Smooth muscle cell (in vitro differentiated cells): ENCODE measurements around the gene ALX4. TPM values are rescaled to one million over a fixed set of nuclear protein-coding genes. Genes with fewer than 3 reads are reported as not detected.

Experiments used
- DNase-seq: peaks from one replicate; lab custom pipeline; 2025; ENCODE audit not compliant: unreplicated experiment; lab: John Stamatoyannopoulos, UW
- H2AFZ ChIP-seq: fragments of 200-600 bp; sonication (generic); 2 replicates; pipeline ENCODE4 v1.6.0; 2016; ENCODE audit warnings: antibody characterized with exemption, low read depth, mild to moderate bottlenecking
- H3F3A ChIP-seq: fragments of 200-600 bp; sonication (generic); 2 replicates; pipeline ENCODE4 v1.6.0; 2017; ENCODE audit warnings: antibody characterized with exemption, low read depth
- H3K27ac ChIP-seq: fragments of 200-600 bp; sonication (generic); 2 replicates; pipeline ENCODE4 v1.5.1; 2016; ENCODE audit warnings: low read depth, mild to moderate bottlenecking
- H3K27me3 ChIP-seq: fragments of 200-600 bp; sonication (generic); 2 replicates; pipeline ENCODE4 v1.6.1; 2016; ENCODE audit warnings: low read depth, mild to moderate bottlenecking
- H3K36me3 ChIP-seq: fragments of 200-600 bp; sonication (generic); 2 replicates; pipeline ENCODE4 v1.5.1; 2016; ENCODE audit warnings: low read depth
- H3K4me1 ChIP-seq: fragments of 200-600 bp; sonication (generic); 2 replicates; pipeline ENCODE4 v1.5.1; 2016; ENCODE audit warnings: low read depth
- H3K4me2 ChIP-seq: fragments of 200-600 bp; sonication (generic); 2 replicates; pipeline ENCODE4 v1.6.0; 2016; ENCODE audit warnings: mild to moderate bottlenecking
- H3K4me3 ChIP-seq: fragments of 200-600 bp; sonication (generic); 2 replicates; pipeline ENCODE4 v1.5.1; 2016; ENCODE audit warnings: mild to moderate bottlenecking
- H3K79me2 ChIP-seq: fragments of 200-600 bp; sonication (generic); 2 replicates; pipeline ENCODE4 v1.6.0; 2016; ENCODE audit warnings: low read depth, mild to moderate bottlenecking
- H3K9ac ChIP-seq: fragments of 200-600 bp; sonication (generic); 2 replicates; pipeline ENCODE4 v1.6.0; 2016; ENCODE audit warnings: low read depth
- H3K9me3 ChIP-seq: fragments of 200-600 bp; sonication (generic); replicated peaks from 2 replicates; pipeline ENCODE4 v1.5.1; 2016; ENCODE audit warnings: low read depth
- H4K20me1 ChIP-seq: fragments of 200-600 bp; sonication (generic); 2 replicates; pipeline ENCODE4 v1.6.0; 2016; ENCODE audit warnings: low read depth
- CTCF ChIP-seq: fragments of 200-600 bp; sonication (generic); IDR thresholded peaks from 2 replicates; pipeline ENCODE4 v1.5.1; 2017; ENCODE audit warnings: borderline replicate concordance, mild to moderate bottlenecking, antibody characterized with exemption; ENCODE audit not compliant: insufficient read depth, poor library complexity, severe bottlenecking
- WGBS: methylation state at CpG from one replicate; pipeline ENCODE4 v1.1.7; 2016; ENCODE audit warnings: low lambda C conversion rate; 5-methylcytosine and 5-hydroxymethylcytosine counted together
- polyA plus RNA-seq: library from polyadenylated mRNA; unstranded; fragments of >200 nt; fragmentation: Nextera tagmentation; extraction: Ambion mirVana; gene quantifications from 2 replicates; pipeline ENCODE4 v1.2.1, GENCODE V29; 2016
- total RNA-seq: library from RNA; depleted of rRNA; stranded (reverse); fragments of >200 nt; gene quantifications from 2 replicates; pipeline ENCODE4 v1.2.3, GENCODE V29; 2014

Gene ALX4
- total and polyA plus RNA-seq, 2 experiments from 2014 or later: not detected

- DNase-seq: no peak
- H3K4me1 ChIP-seq: no peaks in the 10 kb centered on the region
- no peak for TF ChIP-seq CTCF
- H3K9me3 ChIP-seq: no peaks in the 10 kb centered on the region
- peaks cover 5% of the 10 kb centered on the region for H3K27me3 ChIP-seq
- H3K79me2 ChIP-seq: no peaks in the 10 kb centered on the region
- no peaks in the 10 kb centered on the region for H4K20me1 ChIP-seq
- no peak overlapping the region for H3K27ac ChIP-seq
- no peak overlapping the region for H2AFZ ChIP-seq
- no peak overlapping the region for H3K9ac ChIP-seq
- no peak overlapping the region for H3K4me3 ChIP-seq
- H3K36me3 ChIP-seq: no peaks in the 10 kb centered on the region
- whole genome bisulfite sequencing: 86% methylated on average over 5 of the region's 5 CpGs
- no peaks in the 10 kb centered on the region for H3F3A ChIP-seq
- no peak overlapping the region for H3K4me2 ChIP-seq
Observed at GRCh38 chr11:44356351-44356750, 46.4 kb upstream of the ALX4 start.

GRCh38 chr11:44351898-44352498, 42.1 kb upstream of the ALX4 start:
- WGBS: 59% methylated on average over 7 of the region's 7 CpGs
- H3K4me2 ChIP-seq: no peak overlapping the region

GRCh38 chr11:44351006-44351660, 41.2 kb upstream of the ALX4 start:
- no peaks in the 10 kb centered on the region for H4K20me1 ChIP-seq
- no peaks in the 10 kb centered on the region for H3K79me2 ChIP-seq
- no peak overlapping the region for H3K27ac ChIP-seq
- no peaks in the 10 kb centered on the region for H3K9me3 ChIP-seq
- no peak overlapping the region for H3K9ac ChIP-seq
- H2AFZ ChIP-seq: no peak overlapping the region
- H3K36me3 ChIP-seq: no peaks in the 10 kb centered on the region
- H3K4me2 ChIP-seq: no peak overlapping the region
- no peak for DNase-seq
- no peak overlapping the region for H3K4me3 ChIP-seq
- no peak for TF ChIP-seq CTCF
- no peaks in the 10 kb centered on the region for H3K4me1 ChIP-seq
- H3F3A ChIP-seq: no peaks in the 10 kb centered on the region
- H3K27me3 ChIP-seq: peaks cover 21% of the 10 kb centered on the region
- 91% methylated on average over 9 of the region's 9 CpGs for WGBS

More at GRCh38 chr11:44351898-44352498, 42.1 kb upstream of the ALX4 start:
- H4K20me1 ChIP-seq: no peaks in the 10 kb centered on the region
- DNase-seq: no peak
- no peak overlapping the region for H3K27ac ChIP-seq
- H2AFZ ChIP-seq: no peak overlapping the region
- peak; percentile 22 for TF ChIP-seq CTCF
- H3K4me1 ChIP-seq: no peaks in the 10 kb centered on the region
- no peaks in the 10 kb centered on the region for H3K79me2 ChIP-seq
- H3K36me3 ChIP-seq: no peaks in the 10 kb centered on the region
- H3K9ac ChIP-seq: no peak overlapping the region
- H3K27me3 ChIP-seq: peaks cover 13% of the 10 kb centered on the region
- H3K4me3 ChIP-seq: no peak overlapping the region
- H3K9me3 ChIP-seq: no peaks in the 10 kb centered on the region
- H3F3A ChIP-seq: no peaks in the 10 kb centered on the region

- Histone ChIP-seq H3K79me2 (no peaks in the 10 kb centered on the region), H3K4me1 (no peaks in the 10 kb centered on the region), H3K4me3 (no peak overlapping the region), H3K9me3 (no peaks in the 10 kb centered on the region), H3K9ac (no peak overlapping the region), H3K36me3 (no peaks in the 10 kb centered on the region), H4K20me1 (no peaks in the 10 kb centered on the region), H3K4me2 (no peak overlapping the region), H3F3A (no peaks in the 10 kb centered on the region), H3K27ac (no peak overlapping the region), H2AFZ (no peak overlapping the region), H3K27me3 (peaks cover 38% of the 10 kb centered on the region)
- WGBS: 68% methylated on average over 3 of the region's 3 CpGs
- no peak for TF ChIP-seq CTCF
- no peak for DNase-seq
Observed at GRCh38 chr11:44349328-44349727, 39.4 kb upstream of the ALX4 start.
